K562 (cell line): ENCODE data around the gene ACRBP. TPM values are rescaled to one million over a fixed set of nuclear protein-coding genes. Genes with fewer than 3 reads are reported as not detected.

Source experiments
- ADNP ChIP-seq: fragments of 200-800 bp; sonication (Bioruptor generic); IDR thresholded peaks from 2 replicates; pipeline ENCODE4 v1.6.1; 2016; ENCODE audit warnings: missing genetic modification characterization, missing compliant biosample characterization
- CBX2 ChIP-seq: fragments of 200-600 bp; sonication (generic); IDR thresholded peaks from one replicate; pipeline ENCODE4 v1.6.1; 2012; ENCODE audit warnings: mild to moderate bottlenecking, low read length, inconsistent platforms; ENCODE audit not compliant: insufficient read depth, poor library complexity, severe bottlenecking
- JUN ChIP-seq, 2 experiments: sonication (generic) in 1 of 2; formaldehyde crosslinking in 1 of 2; IDR thresholded peaks; 2 replicates each; pipeline versions ENCODE4 v1.6.1 to v1.8.0; 2012 to 2022; ENCODE audit warnings: borderline replicate concordance in 2 of 2, mild to moderate bottlenecking in 2 of 2, improper control_type of control experiment in 1 of 2, low read depth in 1 of 2, low read length in 1 of 2, missing genetic modification reagents in 1 of 2
- MITF ChIP-seq: IDR thresholded peaks from 2 replicates; pipeline ENCODE4 v1.6.1; 2014; ENCODE audit warnings: antibody characterized with exemption
- NFRKB ChIP-seq: fragments of 450-650 bp; IDR thresholded peaks from 2 replicates; pipeline ENCODE4 v1.6.1; 2016; ENCODE audit warnings: low read depth
- OTX1 ChIP-seq: fragments of 450-650 bp; formaldehyde crosslinking; IDR thresholded peaks from 2 replicates; pipeline ENCODE4 v1.4.0; 2022; ENCODE audit warnings: mild to moderate bottlenecking
- PATZ1 ChIP-seq: fragments of 250-450 bp; sonication (Bioruptor Pico); IDR thresholded peaks from 2 replicates; pipeline ENCODE4 v1.5.0; 2020; ENCODE audit warnings: mild to moderate bottlenecking, borderline replicate concordance
- SIRT6 ChIP-seq: IDR thresholded peaks from one replicate; pipeline ENCODE4 v1.6.1; 2012; ENCODE audit warnings: low read depth, mild to moderate bottlenecking, control low read depth, inconsistent platforms, low read length, moderate library complexity
- USF1 ChIP-seq: sonication (generic); formaldehyde crosslinking; IDR thresholded peaks from 2 replicates; pipeline ENCODE4 v1.9.0; 2022; ENCODE audit warnings: mild to moderate bottlenecking, missing genetic modification reagents
- VEZF1 ChIP-seq: fragments of 200-800 bp; sonication (Bioruptor generic); IDR thresholded peaks from 2 replicates; pipeline ENCODE4 v1.6.1; 2017; ENCODE audit warnings: missing genetic modification characterization, missing compliant biosample characterization
- ZC3H8 ChIP-seq: fragments of 450-650 bp; IDR thresholded peaks from 2 replicates; pipeline ENCODE4 v1.6.1; 2017
- ZMIZ1 ChIP-seq, 2 experiments: fragments of 150-350 bp in 1 of 2; IDR thresholded peaks; 2 replicates each; pipeline ENCODE4 v1.6.1; 2012 to 2016; ENCODE audit warnings: low read depth in 2 of 2, low read length in 2 of 2, mild to moderate bottlenecking in 1 of 2, moderate library complexity in 1 of 2
- ZNF639 ChIP-seq, 2 experiments: fragments of 200-800 bp in 1 of 2; sonication (Bioruptor generic) in 1 of 2; sonication (generic) in 1 of 2; formaldehyde crosslinking in 1 of 2; IDR thresholded peaks in 1 of 2; conservative IDR thresholded peaks in 1 of 2; 2 replicates each; pipeline versions ENCODE4 v1.5.0 to v1.6.1; 2016 to 2020; ENCODE audit warnings: missing compliant biosample characterization in 1 of 2, missing genetic modification characterization in 1 of 2, missing genetic modification reagents in 1 of 2
- ZNF778 ChIP-seq: fragments of 450-650 bp; formaldehyde crosslinking; IDR thresholded peaks from 2 replicates; pipeline ENCODE4 v1.4.0; 2020; ENCODE audit warnings: mild to moderate bottlenecking, moderate library complexity
- polyA plus RNA-seq, 8 experiments: library from polyadenylated mRNA; depleted of rRNA in 4 of 8; stranded (reverse) in 5 of 8; unstranded in 3 of 8; fragments of >200 nt; fragmentation: Nextera tagmentation in 2 of 8; fragmentation: Illumina TruSeq in 1 of 8; extraction: Ambion mirVana in 2 of 8; extraction: Trizol in 1 of 8; gene quantifications; 2 replicates each; pipeline versions ENCODE4 v1.2.1 to v1.2.3, GENCODE V29; 2011 to 2014; ENCODE audit warnings: inconsistent platforms in 1 of 8, missing spikeins in 1 of 8
- total RNA-seq, 7 experiments: library from RNA; depleted of rRNA in 6 of 7; stranded (reverse); fragments of >200 nt in 6 of 7; fragmentation: Illumina TruSeq in 2 of 7; extraction: Trizol in 2 of 7; gene quantifications; 2 replicates each; pipeline versions ENCODE4 v1.2.1 to v1.2.3, GENCODE V29; 2011 to 2021; ENCODE audit warnings: low replicate concordance in 1 of 7

The ACRBP gene
- total and polyA plus RNA-seq, 9 of the 15 experiments (the other 6 are each of a cell fraction or from before 2014, with no cell fraction given): 3.1 to 31.8 (median 8.4) TPM

GRCh38 chr12:6639151-6639801, 8.0 kb downstream of the ACRBP start (continued):
- TF ChIP-seq PATZ1 (CRISPR knock-in tag) (no peak), ZNF778 (CRISPR knock-in tag) (no peak), USF1 (no peak), OTX1 (CRISPR knock-in tag) (no peak), SIRT6 (no peak), ZMIZ1 (IDR thresholded peaks at IDR 0.05; ENCODE audit: low read depth in 2 of 2, low read length in 2 of 2) (peak in 1 of 2 experiments; percentile 84; a peak in 2 of 4 replicates), ADNP (tag) (no peak), CBX2 (no peak), VEZF1 (CRISPR knock-in tag) (peak; percentile 67), ZNF639 (CRISPR knock-in tag; conservative IDR thresholded peaks at IDR 0.05 in 1 of 2, IDR thresholded peaks at IDR 0.05 in 1 of 2) (peak in 1 of 2 experiments; percentile 81; a peak in 1 of 4 replicates), MITF (peak; percentile 60; the same call in 1 of the 2 replicates), NFRKB (no peak; the same call in 1 of the 2 replicates), ZC3H8 (no peak), JUN (IDR thresholded peaks at IDR 0.05; ENCODE audit: borderline replicate concordance, low read depth, low read length) (peak; percentile 92), JUN (CRISPR knock-in tag; IDR thresholded peaks at IDR 0.05; ENCODE audit: borderline replicate concordance) (no peak)
